RWPE2 (cell line): Measurements from ENCODE around the gene TBKBP1.

Experiments used
- ATAC-seq: fragments of 200-7000 bp; cut with Tn5 transposase; 3 replicates; pipeline ENCODE4 v1.9.1; 2021; ENCODE audit warnings: low read depth
- DNase-seq: peaks from one replicate; pipeline ENCODE4 v3.0.0-alpha.2; 2020; ENCODE audit warnings: low spot score
- H3K27ac ChIP-seq: fragments of 450-650 bp; 2 replicates; pipeline ENCODE4 v1.5.1; 2017; ENCODE audit warnings: mild to moderate bottlenecking; ENCODE audit not compliant: poor library complexity, severe bottlenecking
- H3K27me3 ChIP-seq: fragments of 250-450 bp; sonication (Bioruptor Pico); 2 replicates; pipeline ENCODE4 v1.5.1; 2021; ENCODE audit warnings: mild to moderate bottlenecking, moderate library complexity; ENCODE audit not compliant: insufficient read depth, poor library complexity, severe bottlenecking
- H3K36me3 ChIP-seq: fragments of 250-450 bp; sonication (Bioruptor Pico); 2 replicates; pipeline ENCODE4 v1.5.1; 2020; ENCODE audit warnings: low read depth, mild to moderate bottlenecking, moderate library complexity
- H3K4me1 ChIP-seq: fragments of 250-450 bp; sonication (Bioruptor Pico); 2 replicates; pipeline ENCODE4 v1.5.1; 2021; ENCODE audit warnings: mild to moderate bottlenecking, moderate library complexity; ENCODE audit not compliant: insufficient read depth, poor library complexity, severe bottlenecking
- H3K4me3 ChIP-seq: fragments of 250-450 bp; sonication (Bioruptor Pico); 2 replicates; pipeline ENCODE4 v1.5.1; 2021; ENCODE audit warnings: mild to moderate bottlenecking, moderate library complexity; ENCODE audit not compliant: severe bottlenecking
- H3K9me3 ChIP-seq: fragments of 250-450 bp; sonication (Bioruptor Pico); 2 replicates; pipeline ENCODE4 v1.5.1; 2021; ENCODE audit warnings: mild to moderate bottlenecking, moderate library complexity; ENCODE audit not compliant: severe bottlenecking
- TF ChIP-seq, protein P1 (sequence below): fragments of 450-650 bp; IDR thresholded peaks from one replicate; pipeline ENCODE4 v1.5.1; 2017; ENCODE audit warnings: mild to moderate bottlenecking, moderate library complexity; ENCODE audit not compliant: poor library complexity, severe bottlenecking

TBKBP1 gene, protein sequence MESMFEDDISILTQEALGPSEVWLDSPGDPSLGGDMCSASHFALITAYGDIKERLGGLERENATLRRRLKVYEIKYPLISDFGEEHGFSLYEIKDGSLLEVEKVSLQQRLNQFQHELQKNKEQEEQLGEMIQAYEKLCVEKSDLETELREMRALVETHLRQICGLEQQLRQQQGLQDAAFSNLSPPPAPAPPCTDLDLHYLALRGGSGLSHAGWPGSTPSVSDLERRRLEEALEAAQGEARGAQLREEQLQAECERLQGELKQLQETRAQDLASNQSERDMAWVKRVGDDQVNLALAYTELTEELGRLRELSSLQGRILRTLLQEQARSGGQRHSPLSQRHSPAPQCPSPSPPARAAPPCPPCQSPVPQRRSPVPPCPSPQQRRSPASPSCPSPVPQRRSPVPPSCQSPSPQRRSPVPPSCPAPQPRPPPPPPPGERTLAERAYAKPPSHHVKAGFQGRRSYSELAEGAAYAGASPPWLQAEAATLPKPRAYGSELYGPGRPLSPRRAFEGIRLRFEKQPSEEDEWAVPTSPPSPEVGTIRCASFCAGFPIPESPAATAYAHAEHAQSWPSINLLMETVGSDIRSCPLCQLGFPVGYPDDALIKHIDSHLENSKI

DNA sequence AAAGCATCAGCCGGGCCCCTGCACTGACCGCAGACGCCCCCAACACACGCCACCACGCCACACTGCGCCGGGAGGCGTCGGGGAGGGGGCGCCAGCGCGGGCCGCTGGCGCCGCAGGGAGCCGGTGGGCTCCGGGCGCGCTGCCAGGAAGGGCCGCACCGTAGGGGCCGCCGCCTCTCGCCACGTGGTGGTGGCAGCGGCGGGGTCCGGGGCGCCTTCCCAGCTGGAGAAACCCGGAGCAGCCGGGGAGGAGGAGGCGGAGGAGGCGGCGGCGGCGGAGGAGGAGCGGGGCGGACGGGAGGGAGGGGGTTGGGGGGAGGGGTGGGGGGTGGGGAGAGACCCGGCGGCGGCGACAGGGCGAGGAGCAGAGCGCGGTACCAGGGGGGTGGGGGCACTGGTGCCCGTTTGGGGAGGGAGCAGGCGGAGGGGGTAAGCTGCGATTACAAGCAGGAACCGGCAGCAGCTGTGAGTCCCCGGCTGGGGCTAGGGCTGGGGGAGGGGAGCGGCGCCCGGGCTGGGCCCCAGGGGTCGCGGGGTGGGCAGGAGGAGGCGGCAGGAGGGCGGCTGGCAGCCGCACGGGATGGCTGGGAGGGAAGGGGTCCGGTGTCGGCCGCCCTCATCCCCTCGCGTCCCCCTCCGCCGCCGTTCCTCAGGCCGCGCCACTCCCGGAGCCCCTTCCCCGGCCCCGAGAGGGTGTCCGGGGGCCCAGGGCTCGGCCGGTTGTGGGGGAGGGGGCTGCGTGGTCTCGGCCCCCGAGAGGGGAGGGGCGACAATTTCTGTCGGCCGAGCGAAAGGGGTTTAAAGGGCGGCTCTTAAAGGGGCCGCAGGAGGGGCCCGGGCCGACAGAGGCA is at the start of gene TBKBP1:
TSS of gene TBKBP1 (plus strand) at position 431 of the 850 bp plus-strand sequence. CDS start 1,952 bp downstream, outside the sequence.
- H3K4me3 ChIP-seq, result peak within 1 kb of the TSS; percentile 71
- peaks cover 5% of the 10 kb centered on the region for H3K4me1 ChIP-seq
- H3K27ac ChIP-seq, result peak within 1 kb of the TSS; percentile 50
- DNase-seq (no peak), ATAC-seq (peak; percentile 2; the same call in 2 of the 3 replicates)
- H3K27me3 ChIP-seq, result no peaks in the 10 kb centered on the region
- no peaks in the 10 kb centered on the region for H3K9me3 ChIP-seq
- H3K36me3 ChIP-seq, result peaks cover 2% of the 10 kb centered on the region; the same call in 1 of the 2 replicates
- TF ChIP-seq, protein P1, sequence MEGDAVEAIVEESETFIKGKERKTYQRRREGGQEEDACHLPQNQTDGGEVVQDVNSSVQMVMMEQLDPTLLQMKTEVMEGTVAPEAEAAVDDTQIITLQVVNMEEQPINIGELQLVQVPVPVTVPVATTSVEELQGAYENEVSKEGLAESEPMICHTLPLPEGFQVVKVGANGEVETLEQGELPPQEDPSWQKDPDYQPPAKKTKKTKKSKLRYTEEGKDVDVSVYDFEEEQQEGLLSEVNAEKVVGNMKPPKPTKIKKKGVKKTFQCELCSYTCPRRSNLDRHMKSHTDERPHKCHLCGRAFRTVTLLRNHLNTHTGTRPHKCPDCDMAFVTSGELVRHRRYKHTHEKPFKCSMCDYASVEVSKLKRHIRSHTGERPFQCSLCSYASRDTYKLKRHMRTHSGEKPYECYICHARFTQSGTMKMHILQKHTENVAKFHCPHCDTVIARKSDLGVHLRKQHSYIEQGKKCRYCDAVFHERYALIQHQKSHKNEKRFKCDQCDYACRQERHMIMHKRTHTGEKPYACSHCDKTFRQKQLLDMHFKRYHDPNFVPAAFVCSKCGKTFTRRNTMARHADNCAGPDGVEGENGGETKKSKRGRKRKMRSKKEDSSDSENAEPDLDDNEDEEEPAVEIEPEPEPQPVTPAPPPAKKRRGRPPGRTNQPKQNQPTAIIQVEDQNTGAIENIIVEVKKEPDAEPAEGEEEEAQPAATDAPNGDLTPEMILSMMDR, result no peak

DNA sequence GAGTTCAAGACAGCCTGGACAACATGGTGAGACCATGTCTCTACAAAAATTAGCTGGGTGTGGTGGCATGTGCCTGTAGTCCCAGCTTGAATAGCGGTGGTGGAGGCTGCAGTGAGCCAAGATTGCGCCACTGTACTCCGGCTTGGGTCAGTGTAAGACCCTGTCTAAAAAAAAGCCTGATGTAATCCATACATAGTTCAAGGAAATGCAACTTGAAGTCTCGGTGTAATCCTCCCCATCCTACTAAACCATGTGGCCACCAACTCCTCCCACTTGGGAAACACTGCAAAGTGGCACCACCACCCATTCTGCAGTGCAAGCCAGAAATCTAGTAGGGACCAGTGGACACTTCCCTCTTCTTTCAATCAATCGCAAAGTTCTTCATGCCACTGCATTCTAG is 49.6 kb upstream of the TBKBP1 start:
- Histone ChIP-seq H3K36me3 (no peaks in the 10 kb centered on the region), H3K4me3 (no peak overlapping the region), H3K4me1 (peaks cover 6% of the 10 kb centered on the region), H3K27ac (no peak overlapping the region), H3K9me3 (no peaks in the 10 kb centered on the region), H3K27me3 (no peaks in the 10 kb centered on the region)
- TF ChIP-seq, protein P1, result no peak
- DNase-seq (no peak), ATAC-seq (no peak)

DNA sequence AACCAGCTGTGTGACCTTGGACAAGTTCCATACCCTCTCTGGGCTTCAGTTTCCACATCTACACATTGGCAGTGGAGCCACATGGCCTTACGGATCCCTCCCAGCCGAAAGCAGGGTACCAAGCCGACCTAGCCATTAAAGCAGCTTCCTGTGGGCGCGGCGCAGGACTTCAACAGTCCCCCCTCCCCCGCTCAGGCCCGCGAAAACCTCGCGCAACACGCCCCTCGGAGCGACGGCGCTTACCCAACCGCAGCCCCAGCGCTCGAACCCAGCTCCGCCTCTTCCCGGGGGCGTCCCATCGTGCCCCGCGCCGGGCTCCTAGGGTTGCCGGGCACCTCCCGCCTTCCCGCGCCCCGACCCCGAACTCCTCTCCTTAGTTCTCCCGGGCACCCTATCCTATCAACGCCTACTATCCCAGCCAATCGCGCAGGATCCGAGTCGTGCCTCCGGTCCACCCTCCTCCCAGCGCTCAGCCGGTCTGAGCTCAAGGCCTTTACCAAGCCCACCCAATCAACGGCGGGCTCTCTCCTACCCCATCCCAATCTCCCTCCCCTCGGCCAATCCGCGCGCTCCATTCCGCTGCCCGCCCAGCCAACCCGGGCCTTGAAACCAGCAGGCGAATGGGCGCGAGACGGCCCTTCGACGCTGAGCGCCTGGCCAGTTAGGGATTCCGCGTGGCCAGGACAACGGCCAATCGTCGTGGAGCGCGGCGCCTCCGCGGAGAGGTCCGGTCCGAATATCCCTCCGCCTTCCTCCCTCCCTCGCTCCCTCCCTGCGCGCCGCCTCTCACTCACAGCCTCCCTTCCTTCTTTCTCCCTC is 44.6 kb upstream of the TBKBP1 start, which contains the start of gene KPNB1:
TSS of gene KPNB1 (plus strand) at position 767 of the 819 bp plus-strand sequence. CDS start 326 bp downstream, outside the sequence.
- Histone ChIP-seq H3K4me1 (peaks cover 22% of the 10 kb centered on the region), H3K36me3 (peaks cover 38% of the 10 kb centered on the region), H3K27me3 (no peaks in the 10 kb centered on the region), H3K9me3 (no peaks in the 10 kb centered on the region), H3K4me3 (peak within 1 kb of the TSS; percentile 81), H3K27ac (peak within 1 kb of the TSS; percentile 85)
- ATAC-seq, result peak; percentile 91
- DNase-seq, result peak; percentile 100
- TF ChIP-seq, protein P1, result no peak

DNA sequence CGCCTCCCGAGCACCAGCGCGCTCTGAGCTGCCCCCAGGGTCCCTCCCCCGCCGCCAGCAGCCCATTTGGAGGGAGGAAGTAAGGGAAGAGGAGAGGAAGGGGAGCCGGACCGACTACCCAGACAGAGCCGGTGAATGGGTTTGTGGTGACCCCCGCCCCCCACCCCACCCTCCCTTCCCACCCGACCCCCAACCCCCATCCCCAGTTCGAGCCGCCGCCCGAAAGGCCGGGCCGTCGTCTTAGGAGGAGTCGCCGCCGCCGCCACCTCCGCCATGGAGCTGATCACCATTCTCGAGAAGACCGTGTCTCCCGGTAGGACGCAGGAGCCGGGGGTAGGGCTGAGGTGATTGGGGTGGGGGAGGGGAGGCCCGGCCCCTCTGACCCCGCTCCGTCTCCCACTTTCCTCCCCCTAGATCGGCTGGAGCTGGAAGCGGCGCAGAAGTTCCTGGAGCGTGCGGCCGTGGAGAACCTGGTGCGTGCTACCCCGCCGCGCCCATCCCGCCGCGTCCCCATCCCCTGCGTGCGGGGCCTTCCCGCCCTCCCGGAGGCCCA is 43.9 kb upstream of the TBKBP1 start:
- Histone ChIP-seq H3K4me1 (peaks cover 22% of the 10 kb centered on the region), H3K36me3 (peaks cover 44% of the 10 kb centered on the region), H3K27me3 (no peaks in the 10 kb centered on the region), H3K9me3 (no peaks in the 10 kb centered on the region), H3K27ac (peak overlapping the region; percentile 85), H3K4me3 (peak overlapping the region; percentile 81)
- TF ChIP-seq, protein P1, result no peak
- peak; percentile 0 for ATAC-seq
- DNase-seq, result peak; percentile 76
